Esophagus squamous epithelium (tissue), 5 donors: ENCODE data around the gene UNC93B1. TPM values are rescaled to one million over a fixed set of nuclear protein-coding genes. Genes with fewer than 3 reads are reported as not detected.
A peak's percentile ranks its signal among the peaks of the same experiment; 100 is the strongest.

Experiments
- DNase-seq: peaks from one replicate; lab custom pipeline; 2025; lab: John Stamatoyannopoulos, UW
- H3K27ac ChIP-seq, 4 donors: fragments of 200-600 bp; sonication (generic); one replicate each; pipeline ENCODE4 v1.5.1; 2016 to 2019; ENCODE audit warnings: mild to moderate bottlenecking in 1 of 4
- H3K27me3 ChIP-seq, 4 donors: fragments of 200-600 bp; sonication (generic); 1 replicate in 3 of 4; 2 replicates in 1 of 4; pipeline versions ENCODE4 v1.5.1 to v1.6.0; 2017 to 2021; ENCODE audit warnings: antibody characterized with exemption in 1 of 4
- H3K36me3 ChIP-seq, 3 donors: fragments of 200-600 bp; sonication (generic); one replicate each; pipeline ENCODE4 v1.5.1; 2016 to 2019
- H3K4me1 ChIP-seq, 3 donors: fragments of 200-600 bp; sonication (generic); one replicate each; pipeline ENCODE4 v1.5.1; 2017 to 2019
- H3K4me3 ChIP-seq, 4 donors: fragments of 200-600 bp; sonication (generic); 1 replicate in 3 of 4; 2 replicates in 1 of 4; pipeline ENCODE4 v1.5.1; 2016 to 2019; ENCODE audit warnings: mild to moderate bottlenecking in 2 of 4, moderate library complexity in 1 of 4
- H3K9me3 ChIP-seq, 3 donors: fragments of 200-600 bp; sonication (generic); one replicate each; pipeline ENCODE4 v1.5.1; 2016 to 2019
- POLR2A ChIP-seq, 4 donors: fragments of 450-650 bp; IDR thresholded peaks; one replicate each; pipeline ENCODE4 v1.6.1; 2017; ENCODE audit warnings: antibody characterized with exemption in 4 of 4, mild to moderate bottlenecking in 4 of 4, moderate library complexity in 3 of 4
- WGBS, 2 donors: methylation state at CpG; one replicate each; pipeline ENCODE4 v1.1.5; 2018; 5-methylcytosine and 5-hydroxymethylcytosine counted together
- intact Hi-C: fragments of 100-400 bp; cut with DNase I; formaldehyde crosslinking; loops from one replicate; pipeline ENCODE4 v1.15.0; 2022
- total RNA-seq, 4 donors: library from RNA; depleted of rRNA; stranded (reverse); fragments of >200 nt; gene quantifications; one replicate each; pipeline ENCODE4 v1.1.0, GENCODE V29; 2016
- TF ChIP-seq, protein P1 (sequence below), 6 experiments: fragments of 450-650 bp in 4 of 6; fragments of 200-600 bp in 2 of 6; sonication (generic) in 2 of 6; IDR thresholded peaks; one replicate each; pipeline ENCODE4 v1.5.1; 2016 to 2019; ENCODE audit warnings: antibody characterized with exemption in 6 of 6, mild to moderate bottlenecking in 4 of 6, moderate library complexity in 4 of 6
- donor health status: DM: yes; HTN: yes; CAD: no.

The UNC93B1 gene
- total RNA-seq, 4 donors from 2014 or later = 13.5 to 38.0 (median 31.5) TPM

- WGBS, 2 donors = 93 to 100% methylated on average over 1 to 8 of the region's 18 CpGs
- Histone ChIP-seq H3K4me1 (peaks cover 16 to 52% (median 28%) of the 10 kb centered on the region in 3 donors), H3K36me3 (peaks cover 24 to 82% (median 35%) of the 10 kb centered on the region in 3 donors), H3K9me3 (no peaks in the 10 kb centered on the region), H3K27ac (no peak overlapping the region), H3K4me3 (no peak overlapping the region), H3K27me3 (no peaks in the 10 kb centered on the region)
- no peak for DNase-seq
- intact Hi-C loops = no loop called here
- TF ChIP-seq POLR2A (IDR thresholded peaks at IDR 0.05) = no peak
- TF ChIP-seq, protein P1, sequence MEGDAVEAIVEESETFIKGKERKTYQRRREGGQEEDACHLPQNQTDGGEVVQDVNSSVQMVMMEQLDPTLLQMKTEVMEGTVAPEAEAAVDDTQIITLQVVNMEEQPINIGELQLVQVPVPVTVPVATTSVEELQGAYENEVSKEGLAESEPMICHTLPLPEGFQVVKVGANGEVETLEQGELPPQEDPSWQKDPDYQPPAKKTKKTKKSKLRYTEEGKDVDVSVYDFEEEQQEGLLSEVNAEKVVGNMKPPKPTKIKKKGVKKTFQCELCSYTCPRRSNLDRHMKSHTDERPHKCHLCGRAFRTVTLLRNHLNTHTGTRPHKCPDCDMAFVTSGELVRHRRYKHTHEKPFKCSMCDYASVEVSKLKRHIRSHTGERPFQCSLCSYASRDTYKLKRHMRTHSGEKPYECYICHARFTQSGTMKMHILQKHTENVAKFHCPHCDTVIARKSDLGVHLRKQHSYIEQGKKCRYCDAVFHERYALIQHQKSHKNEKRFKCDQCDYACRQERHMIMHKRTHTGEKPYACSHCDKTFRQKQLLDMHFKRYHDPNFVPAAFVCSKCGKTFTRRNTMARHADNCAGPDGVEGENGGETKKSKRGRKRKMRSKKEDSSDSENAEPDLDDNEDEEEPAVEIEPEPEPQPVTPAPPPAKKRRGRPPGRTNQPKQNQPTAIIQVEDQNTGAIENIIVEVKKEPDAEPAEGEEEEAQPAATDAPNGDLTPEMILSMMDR (IDR thresholded peaks at IDR 0.05) = no peak
Observed at GRCh38 chr11:68044898-68045351, 41.0 kb upstream of the UNC93B1 start.

GRCh38 chr11:68044145-68044813, 40.4 kb upstream of the UNC93B1 start:
- peaks cover 19 to 75% (median 30%) of the 10 kb centered on the region in 3 donors for H3K36me3 ChIP-seq
- H3K27ac ChIP-seq = no peak overlapping the region
- no peaks in the 10 kb centered on the region for H3K27me3 ChIP-seq
- 63 to 100% methylated on average over 1 to 2 of the region's 24 CpGs for WGBS, 2 donors
- peaks cover 23 to 59% (median 34%) of the 10 kb centered on the region in 3 donors for H3K4me1 ChIP-seq
- no peak for DNase-seq
- intact Hi-C loops = no loop called here
- no peaks in the 10 kb centered on the region for H3K9me3 ChIP-seq
- no peak overlapping the region for H3K4me3 ChIP-seq
- no peak for TF ChIP-seq POLR2A (IDR thresholded peaks at IDR 0.05)
- TF ChIP-seq, protein P1 (IDR thresholded peaks at IDR 0.05) = no peak

GRCh38 chr11:68043349-68044144, 39.6 kb upstream of the UNC93B1 start:
- Histone ChIP-seq H3K4me1 (peaks cover 25 to 66% (median 41%) of the 10 kb centered on the region in 3 donors), H3K27ac (peak overlapping the region in 3 of 4 donors; percentile 45 to 52 (median 47)), H3K9me3 (no peaks in the 10 kb centered on the region), H3K36me3 (peaks cover 12 to 68% (median 28%) of the 10 kb centered on the region in 3 donors), H3K27me3 (no peaks in the 10 kb centered on the region), H3K4me3 (no peak overlapping the region)
- intact Hi-C loops = no loop called here
- no CpG with 5 or more reads among the region's 36 CpGs for WGBS, 2 donors
- DNase-seq = no peak
- no peak for TF ChIP-seq POLR2A (IDR thresholded peaks at IDR 0.05)
- TF ChIP-seq, protein P1 (IDR thresholded peaks at IDR 0.05) = no peak

GRCh38 chr11:68043029-68043348, 39.1 kb upstream of the UNC93B1 start:
- Histone ChIP-seq H3K4me3 (no peak overlapping the region), H3K27ac (peak overlapping the region in 3 of 4 donors; percentile 45 to 52 (median 47)), H3K27me3 (no peaks in the 10 kb centered on the region), H3K36me3 (peaks cover 12 to 62% (median 28%) of the 10 kb centered on the region in 3 donors), H3K4me1 (peaks cover 31 to 70% (median 46%) of the 10 kb centered on the region in 3 donors), H3K9me3 (no peaks in the 10 kb centered on the region)
- no CpG with 5 or more reads among the region's 8 CpGs for WGBS, 2 donors
- intact Hi-C loops = no loop called here
- TF ChIP-seq, protein P1 (IDR thresholded peaks at IDR 0.05) = no peak
- TF ChIP-seq POLR2A (IDR thresholded peaks at IDR 0.05) = no peak
- DNase-seq = no peak
